Measurements from ENCODE around the gene MYT1. TPM values are rescaled to one million over a fixed set of nuclear protein-coding genes. Genes with fewer than 3 reads are reported as not detected.

Gene MYT1
- total and polyA plus RNA-seq, 2 donors (not counting 1 experiment from before 2014, with no cell fraction given): not detected

DNA sequence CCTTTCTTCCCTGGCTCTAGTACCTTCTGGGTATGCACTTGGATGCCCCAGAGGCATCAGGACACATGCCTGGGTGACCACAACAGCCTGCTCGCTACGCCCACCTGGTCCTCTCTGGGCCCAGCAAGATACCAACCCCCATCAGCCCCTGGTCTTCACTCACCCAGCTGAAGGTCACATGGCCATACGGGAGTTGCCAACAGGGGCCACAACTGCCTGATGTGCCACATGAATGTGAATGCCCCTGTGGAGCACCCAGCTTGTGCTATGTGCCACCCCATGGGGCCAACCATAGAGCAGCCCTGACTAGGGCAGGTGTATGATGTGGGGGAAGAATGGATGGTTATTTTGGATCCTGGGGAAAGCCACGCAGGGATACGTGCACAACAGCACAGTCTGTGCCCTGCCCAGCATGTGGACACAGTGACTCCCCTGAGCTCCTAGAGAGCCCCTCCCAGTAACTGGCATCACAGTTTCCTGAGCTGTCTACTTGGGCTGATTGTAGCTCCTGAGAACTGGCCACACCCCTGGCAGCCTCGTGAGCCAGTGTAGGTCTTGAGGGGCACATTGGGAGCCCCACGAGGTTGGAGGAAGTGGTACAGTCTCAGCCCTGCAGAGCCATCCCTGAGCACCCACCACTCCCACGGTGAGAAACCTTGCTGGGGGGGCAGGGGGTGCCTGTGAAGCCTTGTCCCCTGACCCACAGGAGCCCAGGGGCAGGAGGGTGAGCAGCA, 80.8 kb downstream of the MYT1 start:
- Histone ChIP-seq H3K36me3 (ENCODE audit: control insufficient read depth, insufficient read depth, low read length) (no peaks in the 10 kb centered on the region), H3K9me3 (ENCODE audit: control insufficient read depth, insufficient read depth, low read depth, low read length) (no peaks in the 10 kb centered on the region), H3K27me3 (ENCODE audit: control insufficient read depth, insufficient read depth, low read length) (peaks cover 12% of the 10 kb centered on the region), H3K4me2 (ENCODE audit: extremely low read depth, insufficient read depth, low read length) (no peak overlapping the region), H4K20me1 (ENCODE audit: control insufficient read depth, extremely low read depth, insufficient read depth, low read length) (no peaks in the 10 kb centered on the region), H3K27ac (ENCODE audit: insufficient read depth, low read length) (no peak overlapping the region), H3K9ac (ENCODE audit: insufficient read depth, low read length) (no peak overlapping the region), H2AFZ (ENCODE audit: low read length) (no peak overlapping the region), H3K4me3 (replicated peaks in 1 of 4; ENCODE audit: control extremely low read depth in 1 of 4, insufficient read depth in 1 of 4, low read depth in 3 of 4, low read length in 4 of 4) (no peak overlapping the region), H3K4me1 (ENCODE audit: control insufficient read depth, extremely low read depth, insufficient read depth, low read length) (no peaks in the 10 kb centered on the region), H3K79me2 (ENCODE audit: control insufficient read depth, insufficient read depth, low read length) (no peaks in the 10 kb centered on the region)
- no peak for DNase-seq (ENCODE audit: low read depth in 2 of 2)
- TF ChIP-seq, protein P1, sequence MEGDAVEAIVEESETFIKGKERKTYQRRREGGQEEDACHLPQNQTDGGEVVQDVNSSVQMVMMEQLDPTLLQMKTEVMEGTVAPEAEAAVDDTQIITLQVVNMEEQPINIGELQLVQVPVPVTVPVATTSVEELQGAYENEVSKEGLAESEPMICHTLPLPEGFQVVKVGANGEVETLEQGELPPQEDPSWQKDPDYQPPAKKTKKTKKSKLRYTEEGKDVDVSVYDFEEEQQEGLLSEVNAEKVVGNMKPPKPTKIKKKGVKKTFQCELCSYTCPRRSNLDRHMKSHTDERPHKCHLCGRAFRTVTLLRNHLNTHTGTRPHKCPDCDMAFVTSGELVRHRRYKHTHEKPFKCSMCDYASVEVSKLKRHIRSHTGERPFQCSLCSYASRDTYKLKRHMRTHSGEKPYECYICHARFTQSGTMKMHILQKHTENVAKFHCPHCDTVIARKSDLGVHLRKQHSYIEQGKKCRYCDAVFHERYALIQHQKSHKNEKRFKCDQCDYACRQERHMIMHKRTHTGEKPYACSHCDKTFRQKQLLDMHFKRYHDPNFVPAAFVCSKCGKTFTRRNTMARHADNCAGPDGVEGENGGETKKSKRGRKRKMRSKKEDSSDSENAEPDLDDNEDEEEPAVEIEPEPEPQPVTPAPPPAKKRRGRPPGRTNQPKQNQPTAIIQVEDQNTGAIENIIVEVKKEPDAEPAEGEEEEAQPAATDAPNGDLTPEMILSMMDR (conservative IDR thresholded peaks at IDR 0.05 in 1 of 2, IDR thresholded peaks at IDR 0.05 in 1 of 2; ENCODE audit: low read depth in 1 of 2, low read length in 2 of 2): no peak
- no peak for TF ChIP-seq EZH2 (IDR thresholded peaks at IDR 0.05; ENCODE audit: low read length, missing control alignments)

DNA sequence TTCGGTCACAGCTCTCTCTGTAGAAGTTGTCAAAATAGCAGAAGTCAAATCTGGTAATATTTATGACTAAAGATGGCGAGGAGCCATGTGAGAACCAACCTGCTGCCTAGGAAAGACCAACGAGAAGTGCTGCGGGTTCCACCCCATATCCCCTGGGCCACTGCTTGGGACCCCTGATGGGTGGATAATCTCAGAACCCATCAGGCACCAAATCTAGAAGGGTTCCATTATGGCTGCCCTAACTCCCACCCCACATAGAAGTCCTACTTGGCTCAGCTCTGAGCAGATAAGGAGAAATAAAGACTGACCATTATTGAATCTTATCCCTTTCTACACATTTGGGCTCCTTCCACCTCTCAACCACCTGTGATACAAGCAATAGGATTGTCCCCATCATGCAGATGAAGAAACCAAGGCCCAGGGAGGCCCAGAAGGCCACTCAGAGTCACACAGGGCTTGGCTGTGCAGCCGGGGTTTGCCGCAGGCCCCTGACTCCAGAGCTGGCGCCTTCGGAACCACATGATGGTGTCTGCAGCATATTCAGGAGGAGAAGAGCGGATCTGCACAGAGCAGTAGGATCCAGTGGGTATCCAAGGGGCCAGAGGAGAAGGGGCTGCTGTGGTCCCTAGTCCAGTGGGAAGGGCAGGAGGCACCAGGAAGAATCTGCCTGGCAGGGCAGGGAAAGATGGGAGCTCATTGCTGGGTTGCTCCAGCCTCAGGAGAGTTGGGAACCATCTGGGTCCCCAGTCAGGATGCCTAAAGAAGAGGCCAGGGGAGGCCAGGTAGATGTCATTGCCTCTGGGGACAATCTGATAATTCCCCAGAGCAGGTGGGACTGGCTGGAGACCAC, 81.7 kb downstream of the MYT1 start:
- Histone ChIP-seq H4K20me1 (ENCODE audit: control insufficient read depth, extremely low read depth, insufficient read depth, low read length) (no peaks in the 10 kb centered on the region), H3K36me3 (ENCODE audit: control insufficient read depth, insufficient read depth, low read length) (no peaks in the 10 kb centered on the region), H3K27me3 (ENCODE audit: control insufficient read depth, insufficient read depth, low read length) (peaks cover 18% of the 10 kb centered on the region)

More for the DNA sequence above, 81.7 kb downstream of the MYT1 start:
- no peaks in the 10 kb centered on the region for H3K9me3 ChIP-seq (ENCODE audit: control insufficient read depth, insufficient read depth, low read depth, low read length)
- H3K9ac ChIP-seq (ENCODE audit: insufficient read depth, low read length): no peak overlapping the region
- no peaks in the 10 kb centered on the region for H3K4me1 ChIP-seq (ENCODE audit: control insufficient read depth, extremely low read depth, insufficient read depth, low read length)
- no peak overlapping the region for H2AFZ ChIP-seq (ENCODE audit: low read length)
- H3K27ac ChIP-seq (ENCODE audit: insufficient read depth, low read length): no peak overlapping the region
- TF ChIP-seq EZH2 (IDR thresholded peaks at IDR 0.05; ENCODE audit: low read length, missing control alignments): no peak
- TF ChIP-seq, protein P1 (conservative IDR thresholded peaks at IDR 0.05 in 1 of 2, IDR thresholded peaks at IDR 0.05 in 1 of 2; ENCODE audit: low read depth in 1 of 2, low read length in 2 of 2): no peak
- no peak overlapping the region for H3K4me2 ChIP-seq (ENCODE audit: extremely low read depth, insufficient read depth, low read length)
- H3K4me3 ChIP-seq (replicated peaks in 1 of 4; ENCODE audit: control extremely low read depth in 1 of 4, insufficient read depth in 1 of 4, low read depth in 3 of 4, low read length in 4 of 4): no peak overlapping the region
- DNase-seq (ENCODE audit: low read depth in 2 of 2): no peak
- no peaks in the 10 kb centered on the region for H3K79me2 ChIP-seq (ENCODE audit: control insufficient read depth, insufficient read depth, low read length)
